GF-D8 (cell line): ENCODE measurements around the gene PHPT1.
A peak's percentile ranks its signal among the peaks of the same experiment; 100 is the strongest.
"Not testable (repeated sequence)": the region's sequence is repeated elsewhere in the genome, so short reads cannot be mapped to it uniquely, and the experiment has no call there.

Source experiments
- DNase-seq: peaks from one replicate; lab custom pipeline; 2025; lab: John Stamatoyannopoulos, UW

PHPT1 gene

GRCh38 chr9:136860529-136860928 is 11.3 kb downstream of the PHPT1 start:
- DNase-seq = no peak

- no peak for DNase-seq
Observed at GRCh38 chr9:136860933-136861873, 12.0 kb downstream of the PHPT1 start.

GRCh38 chr9:136861874-136862457 is 12.8 kb downstream of the PHPT1 start:
- DNase-seq = no peak

GRCh38 chr9:136862849-136863622 is 13.8 kb downstream of the PHPT1 start:
- DNase-seq = no peak

- no peak for DNase-seq
Observed at GRCh38 chr9:136863623-136864273, 14.5 kb downstream of the PHPT1 start.

- no peak for DNase-seq
Observed at GRCh38 chr9:136865041-136865767, 16.0 kb downstream of the PHPT1 start.

- DNase-seq = no peak
Observed at GRCh38 chr9:136865768-136866103, 16.5 kb downstream of the PHPT1 start.

- not testable (repeated sequence) for DNase-seq
Observed at GRCh38 chr9:136866898-136867421, 17.8 kb downstream of the PHPT1 start.

GRCh38 chr9:136867480-136867879 is 18.3 kb downstream of the PHPT1 start:
- DNase-seq = no peak

GRCh38 chr9:136867917-136868316 is 18.7 kb downstream of the PHPT1 start:
- no peak for DNase-seq

- DNase-seq = no peak
Observed at GRCh38 chr9:136868644-136869043, 19.4 kb downstream of the PHPT1 start.

GRCh38 chr9:136869611-136870010 is 20.4 kb downstream of the PHPT1 start:
- DNase-seq = not testable (repeated sequence)

GRCh38 chr9:136875155-136875554 is 25.9 kb downstream of the PHPT1 start:
- DNase-seq = no peak

GRCh38 chr9:136876476-136876875 is 27.3 kb downstream of the PHPT1 start:
- no peak for DNase-seq

- no peak for DNase-seq
Observed at GRCh38 chr9:136880651-136881050, 31.4 kb downstream of the PHPT1 start.

GRCh38 chr9:136881691-136882108 is 32.5 kb downstream of the PHPT1 start:
- no peak for DNase-seq

GRCh38 chr9:136882109-136882946 is 33.1 kb downstream of the PHPT1 start:
- no peak for DNase-seq

- DNase-seq = not testable (repeated sequence)
Observed at GRCh38 chr9:136882947-136883283, 33.7 kb downstream of the PHPT1 start.

- not testable (repeated sequence) for DNase-seq
Observed at GRCh38 chr9:136883670-136884069, 34.5 kb downstream of the PHPT1 start.

- DNase-seq = peak; percentile 90
Observed at GRCh38 chr9:136885950-136886578, 36.9 kb downstream of the PHPT1 start, which contains the start of gene TRAF2. Gene TRAF2 (plus strand): TSS chr9:136886516. CDS start chr9:136898741, 12,225 bp downstream.
